Activated gamma-delta T cell treated with anti-CD3 and anti-CD28 coated beads, Interleukin-2, amount 50 U/mL, for 16 hours (primary cell): ENCODE measurements around the gene MYH6.
"Not testable (repeated sequence)": the region's sequence is repeated elsewhere in the genome, so short reads cannot be mapped to it uniquely, and the experiment has no call there.

Source experiments
- DNase-seq: peaks from one replicate; pipeline ENCODE4 v3.0.0-alpha.2; 2020; ENCODE audit warnings: low read depth

MYH6 gene

DNA sequence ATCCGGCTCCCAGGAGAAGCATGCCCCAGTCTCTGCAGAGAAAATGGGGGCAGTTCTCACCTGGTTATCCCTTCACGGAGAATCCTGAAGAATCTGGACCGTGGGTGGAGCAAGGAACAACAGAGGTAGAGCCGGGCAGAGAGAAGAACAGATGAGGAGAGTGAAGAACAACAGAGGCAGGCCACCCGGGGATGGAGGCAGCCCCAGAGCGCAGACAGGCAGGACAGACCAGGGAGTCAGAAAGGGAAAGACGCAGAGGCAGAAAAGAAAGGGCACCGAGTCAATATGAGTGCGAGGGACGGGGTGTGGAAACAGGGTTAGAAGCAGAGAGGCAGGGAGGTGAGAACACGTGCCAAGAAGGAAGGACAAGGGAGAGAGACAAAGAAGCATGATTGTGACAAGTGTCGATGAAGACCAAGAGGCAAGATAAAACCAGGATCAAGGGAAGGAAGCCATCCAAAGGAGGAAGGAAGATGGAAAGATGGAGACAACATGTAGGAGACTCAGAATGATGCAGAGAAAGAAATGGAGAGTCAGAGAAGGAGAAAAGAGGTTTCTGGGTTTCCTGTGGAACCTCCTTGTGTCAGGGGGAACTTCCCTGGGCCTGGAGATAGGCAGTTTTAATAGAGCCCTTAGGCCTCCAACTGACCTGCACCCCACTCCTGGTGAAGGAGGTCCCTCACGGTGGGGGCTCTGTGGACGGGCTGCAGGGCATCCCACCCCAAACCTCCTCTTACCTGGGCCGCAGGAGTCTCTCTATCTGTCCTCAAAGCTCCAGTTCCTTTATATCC is at the start of gene MYH6:
TSS of gene MYH6 (minus strand) at position 758 of the 791 bp plus-strand sequence. CDS start 1,050 bp downstream, outside the sequence.
- DNase-seq, result no peak

- not testable (repeated sequence) for DNase-seq
Measured at GRCh38 chr14:23456883-23457586, 49.0 kb upstream of the MYH6 start.

GRCh38 chr14:23454445-23454856 is 46.4 kb upstream of the MYH6 start:
- no peak for DNase-seq

- DNase-seq, result no peak
Measured at GRCh38 chr14:23452237-23452636, 44.2 kb upstream of the MYH6 start.

- no peak for DNase-seq
Measured at GRCh38 chr14:23450379-23450778, 42.3 kb upstream of the MYH6 start.

GRCh38 chr14:23449314-23449713 is 41.2 kb upstream of the MYH6 start:
- no peak for DNase-seq

- no peak for DNase-seq
Measured at GRCh38 chr14:23447361-23448350, 39.6 kb upstream of the MYH6 start.

GRCh38 chr14:23446291-23446851 is 38.3 kb upstream of the MYH6 start:
- no peak for DNase-seq

DNA sequence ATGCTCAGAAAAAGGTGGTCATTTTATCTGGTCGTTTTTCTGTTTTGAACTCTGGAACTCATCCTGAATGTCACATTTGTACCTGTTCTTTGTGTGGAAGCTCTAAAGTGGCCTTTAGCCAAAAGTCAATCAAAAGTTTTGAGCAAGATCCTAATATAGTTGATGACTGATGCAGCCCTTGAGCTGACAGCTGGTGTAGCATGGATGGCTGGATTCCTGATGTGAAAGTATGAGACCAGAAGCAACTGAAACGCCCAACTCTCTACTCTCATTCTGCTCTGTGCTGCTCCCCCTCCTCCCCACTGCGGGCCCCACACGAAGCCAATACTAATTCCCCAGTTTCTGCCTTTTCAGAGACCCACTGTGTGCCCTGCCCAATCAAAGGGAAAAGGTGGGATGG is 37.7 kb upstream of the MYH6 start:
- DNase-seq, result no peak

DNA sequence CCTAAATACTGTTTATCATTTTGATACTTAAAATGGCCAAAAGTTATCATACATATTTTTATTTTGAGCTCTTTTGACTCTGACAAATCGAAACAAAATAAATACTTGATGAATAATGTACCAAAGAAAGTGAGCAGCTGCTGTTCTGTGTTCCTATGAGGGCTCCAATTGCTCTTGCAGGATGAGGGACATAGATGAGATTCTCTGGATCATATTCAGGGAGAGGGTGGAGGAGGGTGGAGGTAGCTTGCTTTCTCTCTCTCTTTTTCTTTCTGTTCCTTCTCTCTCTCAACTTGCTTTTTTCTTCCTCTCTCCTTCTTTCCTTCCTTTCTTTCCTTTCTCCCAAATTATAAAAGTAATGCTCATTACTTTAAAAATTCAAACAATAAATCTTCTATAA is 36.2 kb upstream of the MYH6 start:
- no peak for DNase-seq

GRCh38 chr14:23443881-23444280 is 35.8 kb upstream of the MYH6 start:
- no peak for DNase-seq

DNA sequence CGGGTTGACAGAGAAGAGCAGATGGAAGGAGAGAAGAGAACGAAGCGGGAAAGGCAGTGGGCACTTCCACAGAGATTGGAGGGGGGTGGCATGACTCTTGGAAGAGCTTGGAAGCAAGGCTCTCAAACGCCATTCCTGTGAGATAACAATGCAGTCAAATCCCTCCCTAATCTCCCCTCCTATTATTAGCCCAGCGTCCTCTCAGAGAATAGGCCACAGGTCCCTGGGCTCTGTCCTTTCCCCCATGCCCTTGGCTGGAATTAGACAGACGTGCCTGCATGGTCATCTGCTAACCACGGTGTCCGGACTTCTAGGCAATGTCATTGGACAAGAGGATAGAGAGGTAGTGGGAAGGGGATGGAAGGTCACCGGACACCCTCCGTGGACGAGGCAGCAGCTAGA is 35.3 kb upstream of the MYH6 start:
- no peak for DNase-seq

DNA sequence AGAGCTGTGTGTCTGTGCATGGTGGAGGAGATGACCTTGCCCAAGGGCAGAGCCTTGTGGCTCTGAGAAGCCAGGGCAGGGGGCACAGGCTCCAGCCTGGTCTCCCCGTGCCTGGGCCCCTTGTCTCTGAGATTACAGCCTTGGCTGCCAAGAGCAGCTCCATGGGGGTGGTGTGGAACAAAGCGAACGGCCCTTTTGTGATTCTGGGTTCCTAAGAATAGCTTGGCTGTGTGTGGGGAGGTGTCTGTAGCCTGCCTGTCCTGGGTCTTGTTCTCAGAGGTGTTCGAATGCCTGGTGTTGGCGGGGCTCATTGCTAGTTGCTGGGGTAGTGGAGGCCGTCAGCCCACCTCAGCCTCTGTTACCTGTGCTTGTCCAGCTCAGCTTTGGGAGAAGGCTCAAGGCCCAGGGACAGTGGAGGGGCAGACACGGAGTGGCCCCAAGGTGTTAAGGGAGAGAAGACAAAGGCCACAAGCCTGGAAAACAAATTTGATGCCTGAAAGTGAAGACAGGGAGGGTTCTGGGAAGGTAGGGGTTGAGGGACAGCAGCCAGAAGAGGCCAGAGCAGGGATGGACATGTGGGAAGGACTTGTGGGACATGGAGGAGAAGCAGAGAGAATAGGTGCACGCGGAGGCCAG is 34.8 kb upstream of the MYH6 start:
- no peak for DNase-seq

GRCh38 chr14:23441076-23441475 is 33.0 kb upstream of the MYH6 start:
- DNase-seq, result no peak

- DNase-seq, result no peak
Measured at GRCh38 chr14:23439107-23439835, 31.2 kb upstream of the MYH6 start.

DNA sequence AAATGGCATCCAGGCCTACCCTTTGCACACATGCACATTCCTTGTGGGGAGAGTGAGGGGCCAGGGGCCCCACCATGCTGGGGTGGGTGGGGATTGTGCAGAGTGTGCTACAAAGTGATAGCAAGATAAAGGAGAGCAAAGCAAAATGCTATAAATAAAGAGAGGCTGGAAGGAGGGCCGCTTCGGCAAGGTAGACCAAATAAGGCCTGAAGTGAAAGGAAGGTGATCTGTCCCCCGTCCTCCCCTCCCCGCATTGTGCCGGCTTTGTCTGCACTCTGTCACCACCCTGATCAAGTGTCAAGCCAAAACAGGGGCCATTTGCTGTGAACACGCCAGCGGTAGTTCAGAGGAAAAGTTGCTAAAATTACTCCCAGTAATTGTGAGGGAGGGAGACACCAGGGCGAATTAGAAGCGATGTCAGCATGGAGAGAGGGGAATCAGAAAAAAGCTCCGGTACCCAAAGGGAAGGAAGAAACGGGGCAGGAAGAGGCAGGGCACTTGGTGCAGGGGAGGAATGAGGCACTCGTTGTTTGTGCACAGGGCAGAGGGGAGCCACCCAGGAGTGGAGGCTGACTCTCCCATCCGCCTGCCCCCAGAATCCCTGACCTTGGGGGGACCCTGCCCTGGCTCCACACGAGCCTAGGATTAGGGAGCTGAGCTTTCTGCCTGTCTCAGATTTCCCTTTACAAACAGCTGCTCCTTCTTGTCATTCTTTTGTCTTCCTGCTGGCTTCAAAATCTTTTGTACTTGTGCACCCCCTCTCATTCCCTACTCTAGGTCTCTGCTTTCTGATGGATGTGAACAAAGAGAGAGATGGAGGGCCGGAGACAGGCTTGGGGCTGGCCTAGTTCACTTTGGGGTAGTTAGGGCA is 30.3 kb upstream of the MYH6 start:
- no peak for DNase-seq

DNA sequence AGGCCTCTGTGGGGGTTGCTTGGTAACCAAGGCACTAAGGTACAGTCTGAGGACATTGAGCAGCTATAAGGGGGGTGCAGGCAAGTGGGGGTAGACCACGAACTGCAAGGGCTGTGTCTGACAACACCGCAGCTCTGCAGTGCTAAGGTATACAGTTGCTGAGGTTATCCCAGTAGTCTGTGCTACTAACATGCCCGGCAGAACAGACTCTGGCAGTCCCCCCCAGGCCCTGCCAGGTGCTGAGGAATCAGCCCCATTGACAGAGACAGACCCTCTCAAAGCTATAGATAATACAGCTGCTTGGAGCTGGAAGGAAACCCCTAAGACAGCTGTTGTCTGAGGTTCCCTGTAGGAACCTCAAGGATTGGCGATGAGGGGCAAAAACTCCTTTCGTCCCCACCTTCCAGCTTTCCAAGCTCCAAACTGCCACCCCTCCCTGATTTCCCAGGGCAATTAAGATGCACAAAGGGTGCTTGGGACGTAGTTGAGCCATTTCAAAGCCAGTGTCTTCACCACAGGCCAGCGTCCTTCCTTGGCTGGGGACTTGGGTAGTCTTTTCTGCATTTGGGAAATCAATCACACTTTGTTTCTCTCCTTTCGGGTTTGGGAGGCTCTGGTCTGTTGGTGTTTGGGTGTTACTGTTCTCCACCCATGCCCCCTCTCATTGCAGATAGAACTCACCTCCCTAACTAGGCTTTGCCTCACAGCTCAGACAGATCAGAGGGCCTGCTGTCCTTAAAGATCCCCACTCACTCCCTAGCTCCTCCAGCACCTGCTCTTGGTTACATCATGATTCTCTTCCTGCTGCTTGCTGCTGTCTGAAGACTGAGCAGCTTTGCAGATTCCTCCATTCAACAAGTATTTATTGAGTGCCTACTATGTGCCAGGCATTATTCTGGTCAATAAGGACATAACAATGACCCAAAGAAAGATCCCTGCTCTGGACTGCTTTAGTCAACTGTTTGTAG is 29.3 kb upstream of the MYH6 start:
- DNase-seq, result no peak

DNA sequence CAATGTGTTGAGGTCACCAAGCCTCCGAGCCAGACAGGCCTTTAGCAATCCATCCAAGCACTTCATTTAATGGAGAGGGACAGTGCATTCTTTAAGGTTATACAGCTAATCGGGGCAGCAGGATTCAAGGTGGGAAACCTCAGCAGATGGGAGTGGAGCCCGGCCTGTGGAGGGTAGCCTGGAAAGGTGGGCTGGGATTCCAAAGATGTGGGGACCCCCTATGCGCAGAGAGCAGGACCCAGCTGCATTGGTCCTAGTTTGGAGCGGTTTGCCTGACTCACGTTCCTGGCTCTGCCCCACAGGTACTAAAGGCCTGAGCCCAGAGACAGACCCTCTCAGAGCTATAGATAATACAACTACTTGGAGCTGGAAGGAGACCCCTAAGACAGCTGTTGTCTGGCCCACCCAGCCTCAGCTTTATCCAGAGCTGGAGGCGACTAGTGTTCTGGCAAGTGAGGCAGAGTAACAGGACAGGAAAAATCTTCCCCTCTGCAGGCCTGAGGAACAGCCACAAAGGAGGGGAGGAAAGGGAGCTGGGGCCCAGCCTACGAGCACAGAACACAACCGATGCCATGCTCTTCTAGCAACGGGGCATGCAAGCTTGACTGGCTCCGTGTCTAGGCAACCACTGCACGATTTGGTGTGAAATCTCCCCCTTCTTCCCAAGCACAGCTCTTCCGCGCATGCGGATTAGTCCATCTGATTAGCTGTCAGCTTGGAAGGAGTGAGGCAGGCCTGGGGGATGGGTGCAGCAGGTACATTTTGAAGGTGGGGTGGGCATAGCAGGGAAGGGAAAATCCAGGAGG is 28.5 kb upstream of the MYH6 start:
- DNase-seq, result no peak
